Fibroblast of upper back skin (primary cell): ENCODE results near the gene FGF1.

Source experiments
- DNase-seq: peaks from one replicate; pipeline ENCODE4 v3.0.0-alpha.2; 2013

The FGF1 gene

DNA sequence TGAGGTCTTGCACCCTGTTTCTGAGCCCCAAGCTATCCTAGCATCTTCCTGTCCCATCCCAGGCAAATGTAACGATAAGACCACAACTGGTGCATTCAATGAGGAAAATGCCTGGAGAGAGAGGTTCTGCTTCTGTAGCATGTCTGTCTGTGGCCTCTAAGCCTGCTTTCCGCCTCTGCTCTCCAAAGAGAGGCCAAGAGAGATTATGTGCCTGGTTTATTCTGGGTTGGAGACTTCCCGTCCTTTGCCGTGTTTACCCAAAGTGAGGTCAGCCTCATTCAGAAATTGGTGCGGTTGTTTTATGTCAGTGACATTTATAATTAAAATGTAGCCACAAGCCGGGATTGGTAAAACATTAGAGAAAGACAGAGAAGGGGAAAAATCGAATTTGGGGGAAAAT lies 77.8 kb downstream of the FGF1 start:
- DNase-seq = no peak

- no peak for DNase-seq
These were observed 80.3 kb downstream of the FGF1 start for GRCh38 chr5:142605611-142606010.

DNA sequence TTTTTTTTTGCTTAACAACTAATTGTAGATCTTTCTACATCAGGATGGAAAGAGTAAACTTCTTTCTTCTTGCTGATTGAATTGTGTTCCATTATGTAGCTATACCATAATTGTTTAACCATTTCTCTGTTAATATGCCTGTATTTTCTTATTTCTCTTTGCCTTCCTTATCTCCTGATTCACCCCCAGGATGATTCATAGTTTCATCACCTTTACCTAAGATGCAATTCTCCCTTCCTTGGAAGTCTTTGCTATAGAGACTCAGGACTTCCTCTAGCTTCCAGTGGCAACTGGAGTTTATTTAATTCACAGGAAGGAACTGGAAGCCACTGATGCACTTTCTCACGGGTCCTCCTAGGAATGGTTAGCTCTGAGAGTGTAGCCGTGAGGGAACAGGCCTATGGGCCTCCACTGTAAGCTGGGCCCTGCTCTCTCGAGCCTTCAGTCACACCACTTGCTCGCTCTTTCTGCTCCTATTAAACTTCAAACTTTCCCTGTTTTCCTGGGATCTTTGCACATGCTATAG lies 83.1 kb downstream of the FGF1 start:
- DNase-seq = no peak

- no peak for DNase-seq
These were observed 84.5 kb downstream of the FGF1 start for GRCh38 chr5:142601432-142601831.

- peak; percentile 27 for DNase-seq
These were observed 85.1 kb downstream of the FGF1 start for GRCh38 chr5:142600611-142601358.

GRCh38 chr5:142600092-142600491 lies 85.8 kb downstream of the FGF1 start:
- no peak for DNase-seq

GRCh38 chr5:142598338-142598700 lies 87.6 kb downstream of the FGF1 start:
- no peak for DNase-seq

DNA sequence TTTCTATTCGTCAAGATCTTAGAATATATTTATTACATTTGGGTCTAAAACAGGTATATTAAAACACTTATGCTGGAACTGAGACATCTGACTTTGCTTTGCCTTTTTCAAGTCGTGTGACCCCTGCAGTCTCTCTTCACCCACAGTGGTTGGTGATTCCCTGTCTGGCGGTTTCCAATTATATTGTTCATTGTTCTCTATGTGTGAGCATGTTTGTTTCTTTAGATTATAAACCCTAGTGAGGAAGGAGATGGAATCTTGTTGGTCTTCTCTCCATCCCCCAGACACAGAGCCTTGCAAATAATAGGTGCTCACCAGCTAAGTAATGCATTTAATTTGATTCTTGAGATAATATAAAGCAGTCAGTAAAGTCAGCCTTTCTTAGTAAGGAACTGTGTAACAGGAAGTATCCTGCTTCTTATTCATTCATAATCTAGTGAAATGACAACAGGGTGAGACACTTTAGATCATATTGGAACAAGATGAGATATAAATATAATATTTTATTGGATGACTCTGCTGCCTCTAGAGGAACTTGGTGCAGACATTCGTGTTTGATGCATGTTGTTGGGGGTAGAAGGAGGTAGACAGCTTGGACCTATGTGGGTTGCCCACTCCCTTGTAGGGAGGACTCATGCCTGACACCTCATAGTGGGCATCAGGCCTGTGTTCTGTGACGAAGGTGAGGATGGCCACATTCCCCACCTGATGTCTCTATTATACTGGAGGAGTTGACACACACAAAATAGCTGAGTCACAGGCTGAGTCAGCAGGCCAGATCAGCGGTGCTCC lies 88.1 kb downstream of the FGF1 start:
- peak; percentile 85 for DNase-seq

DNA sequence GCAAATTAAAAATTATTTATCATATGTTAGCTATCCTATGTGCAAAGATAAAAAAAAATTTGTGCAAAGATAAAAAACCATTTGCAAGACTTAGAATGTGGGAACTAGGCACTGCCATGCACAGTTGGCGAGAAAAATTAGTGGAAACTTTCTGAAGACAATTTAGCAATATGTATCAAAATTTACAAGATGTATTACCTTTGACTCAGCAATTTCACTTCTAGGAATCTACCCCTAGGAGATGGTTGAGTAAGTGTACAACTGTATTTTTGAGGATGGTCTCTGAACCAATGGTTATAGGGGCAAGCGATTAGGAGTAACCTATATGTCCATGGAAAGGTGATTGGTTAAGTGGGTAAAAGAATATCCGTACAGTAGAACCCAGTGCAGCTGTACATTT lies 88.9 kb downstream of the FGF1 start:
- DNase-seq = no peak

DNA sequence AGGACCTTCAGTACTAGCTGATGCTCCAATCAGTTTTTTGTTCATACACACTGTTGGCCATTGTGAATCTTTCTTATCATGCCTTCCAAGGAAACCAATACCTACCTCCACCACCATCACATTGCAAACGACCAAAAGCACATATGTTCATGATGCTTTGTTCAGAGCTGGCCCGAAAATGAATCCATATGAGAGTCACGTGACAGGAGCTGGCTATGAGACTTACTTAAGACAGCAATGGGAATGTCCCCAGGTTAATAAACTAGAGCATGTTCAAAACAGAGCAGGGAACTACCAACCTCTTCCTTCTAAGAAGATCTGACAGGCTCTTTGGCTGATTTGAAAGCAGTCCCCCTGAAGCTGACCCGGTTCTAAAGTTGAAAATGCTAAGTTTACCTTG lies 93.5 kb downstream of the FGF1 start:
- DNase-seq = no peak

GRCh38 chr5:142590451-142591231 lies 95.2 kb downstream of the FGF1 start:
- DNase-seq = no peak

- no peak for DNase-seq
These were observed 96.2 kb downstream of the FGF1 start for GRCh38 chr5:142589720-142590119.

DNA sequence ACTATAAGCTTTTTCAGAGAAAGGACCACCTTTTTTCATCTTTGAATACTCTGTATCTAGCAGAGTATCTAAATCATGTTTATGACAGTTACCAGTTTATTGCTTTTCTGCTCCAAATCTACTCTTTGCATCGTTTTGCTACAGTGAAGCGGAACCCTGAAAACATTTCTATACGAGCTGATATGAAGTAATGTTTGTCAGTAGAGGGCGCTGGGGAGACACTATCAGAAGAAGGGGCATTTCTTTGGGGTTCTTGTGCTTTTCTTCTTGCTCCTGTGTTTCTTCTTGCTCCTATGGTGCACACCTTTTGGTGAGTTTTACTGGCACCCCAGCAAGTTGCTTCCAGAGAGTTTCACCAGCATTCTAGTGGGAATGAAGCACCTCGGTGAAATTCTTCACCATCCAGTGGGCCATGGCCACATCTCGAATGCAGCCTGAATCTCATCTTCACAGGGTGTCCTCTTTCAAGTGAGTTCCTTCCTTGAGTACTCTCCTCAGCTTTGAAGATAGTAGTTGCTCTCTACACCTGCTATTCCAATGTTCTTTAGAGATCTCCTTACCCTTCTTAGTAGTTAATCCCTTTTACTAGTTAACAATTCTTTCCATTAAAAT lies 98.4 kb downstream of the FGF1 start:
- peak; percentile 53 for DNase-seq

GRCh38 chr5:142586552-142586951 lies 99.3 kb downstream of the FGF1 start:
- DNase-seq = no peak

GRCh38 chr5:142585451-142585850 lies 100.4 kb downstream of the FGF1 start:
- DNase-seq = no peak

DNA sequence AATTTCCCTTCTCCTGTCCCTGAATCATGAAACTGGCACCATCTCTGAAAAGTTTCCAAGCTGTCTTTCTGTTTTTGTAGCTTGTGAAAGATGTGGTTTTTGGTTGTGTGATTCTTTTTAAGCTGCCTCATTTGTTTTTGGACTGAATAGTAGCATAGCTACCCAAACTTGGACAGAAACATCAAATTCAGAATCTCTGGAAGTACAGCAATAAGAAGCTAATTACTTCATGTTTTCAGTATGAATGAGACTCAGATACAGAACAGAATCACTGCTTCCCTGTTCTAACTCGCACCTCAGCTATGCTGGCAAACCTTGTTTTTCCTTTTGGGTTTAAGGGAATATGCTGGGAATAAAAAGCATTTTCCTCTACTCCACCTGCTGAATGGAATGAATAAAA lies 101.0 kb downstream of the FGF1 start:
- no peak for DNase-seq

- no peak for DNase-seq
These were observed 107.6 kb downstream of the FGF1 start for GRCh38 chr5:142578161-142578830.

GRCh38 chr5:142576804-142577203 lies 109.1 kb downstream of the FGF1 start:
- no peak for DNase-seq

- DNase-seq = no peak
These were observed 109.6 kb downstream of the FGF1 start for GRCh38 chr5:142576303-142576702.

GRCh38 chr5:142572006-142572405 lies 113.9 kb downstream of the FGF1 start:
- no peak for DNase-seq

- DNase-seq = no peak
These were observed 114.5 kb downstream of the FGF1 start for GRCh38 chr5:142571371-142571770.

DNA sequence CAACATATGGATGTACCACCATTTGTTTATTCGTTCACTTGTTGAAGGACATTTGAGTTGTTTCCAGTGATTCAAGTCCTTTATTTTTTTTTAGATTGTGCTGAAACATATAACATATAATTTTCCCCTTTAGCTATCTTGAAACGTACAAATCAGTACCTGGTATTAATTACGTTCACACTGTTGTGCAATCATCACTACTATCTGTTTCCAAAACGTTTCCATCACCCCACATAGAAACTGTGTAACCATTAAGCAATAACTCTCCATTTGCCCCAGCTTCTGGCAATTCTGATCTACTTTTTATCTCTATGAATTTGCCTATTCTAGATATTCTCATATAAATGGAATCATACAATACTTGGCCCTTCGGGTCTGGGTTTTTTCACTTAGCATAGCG lies 116.0 kb downstream of the FGF1 start:
- DNase-seq = no peak

GRCh38 chr5:142568996-142569335 lies 116.9 kb downstream of the FGF1 start:
- DNase-seq = no peak
